OCI-LY1 (cell line): ENCODE data around the gene ANO2.

ENCODE experiments used
- CTCF ChIP-seq: fragments of 200-600 bp; sonication (generic), shearing (Covaris generic); IDR thresholded peaks from 2 replicates; pipeline ENCODE4 v1.5.1; 2017; ENCODE audit warnings: mild to moderate bottlenecking, antibody characterized with exemption, low read length, moderate library complexity, mixed read lengths
- EZH2 ChIP-seq: fragments of 200-600 bp; sonication (generic), shearing (Covaris generic); IDR thresholded peaks from 2 replicates; pipeline ENCODE4 v1.8.0; 2017; ENCODE audit warnings: borderline replicate concordance, mixed run types, mild to moderate bottlenecking, antibody characterized with exemption, low read length, moderate library complexity, mixed read lengths

GRCh38 chr12:5648692-5649359 lies 296.2 kb downstream of the ANO2 start:
- peak; percentile 43 for TF ChIP-seq CTCF
- TF ChIP-seq EZH2: no peak
